ENCODE data around the gene THSD7B.

DNA sequence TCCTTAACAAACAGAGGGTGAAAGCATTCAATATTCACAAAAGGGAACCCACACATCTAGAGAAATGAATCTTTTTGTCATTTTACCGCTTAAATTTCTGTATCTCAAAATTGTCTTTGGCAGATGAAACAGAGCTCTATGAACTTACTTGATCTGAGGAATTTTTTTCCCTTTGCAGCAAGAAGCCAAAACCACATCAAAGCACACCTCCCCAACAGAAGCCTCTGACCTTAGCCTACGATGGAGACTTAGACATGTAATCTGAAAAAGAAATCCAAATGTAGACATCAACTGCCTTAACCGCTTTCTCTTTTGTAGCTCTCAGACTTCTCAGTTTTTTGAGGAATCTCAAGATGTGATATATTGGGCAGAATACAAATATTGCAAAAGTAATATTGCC is 911.0 kb downstream of the THSD7B start:
- TF ChIP-seq POLR2A (IDR thresholded peaks at IDR 0.05; ENCODE audit: low read length) = no peak
- no peak for TF ChIP-seq GATA1 (IDR thresholded peaks at IDR 0.05; ENCODE audit: low read depth, low read length)

Data from erythroblast (primary cell).